HG03280 (cell line): ENCODE measurements around the gene ZMYM5.
"Not testable (repeated sequence)": the region's sequence is repeated elsewhere in the genome, so short reads cannot be mapped to it uniquely, and the experiment has no call there.

Source experiments
- ATAC-seq: cut with Tn5 transposase; IDR thresholded peaks from one replicate; pipeline ENCODE4 v1.9.1; 2021; ENCODE audit warnings: mild to moderate bottlenecking, moderate library complexity; ENCODE audit not compliant: unreplicated experiment

ZMYM5 gene

GRCh38 chr13:19822673-19823072 is 40.8 kb downstream of the ZMYM5 start:
- ATAC-seq = no peak

GRCh38 chr13:19818223-19818842 is 45.1 kb downstream of the ZMYM5 start:
- no peak for ATAC-seq

GRCh38 chr13:19817510-19818158 is 45.8 kb downstream of the ZMYM5 start:
- no peak for ATAC-seq

- ATAC-seq = no peak
Observed at GRCh38 chr13:19817106-19817505, 46.3 kb downstream of the ZMYM5 start.

GRCh38 chr13:19815842-19816241 is 47.6 kb downstream of the ZMYM5 start:
- not testable (repeated sequence) for ATAC-seq

- no peak for ATAC-seq
Observed at GRCh38 chr13:19810996-19811881, 52.2 kb downstream of the ZMYM5 start.

GRCh38 chr13:19810151-19810550 is 53.3 kb downstream of the ZMYM5 start:
- no peak for ATAC-seq

- ATAC-seq = no peak
Observed at GRCh38 chr13:19805765-19806164, 57.7 kb downstream of the ZMYM5 start.

GRCh38 chr13:19795956-19796355 is 67.5 kb downstream of the ZMYM5 start:
- no peak for ATAC-seq

- ATAC-seq = no peak
Observed at GRCh38 chr13:19794631-19795030, 68.8 kb downstream of the ZMYM5 start.

GRCh38 chr13:19791953-19792537 is 71.4 kb downstream of the ZMYM5 start:
- ATAC-seq = no peak

- peak; percentile 84 for ATAC-seq
Observed at GRCh38 chr13:19782727-19783682, 80.4 kb downstream of the ZMYM5 start, which contains the start of gene PSPC1. TSS of gene PSPC1 (minus strand) at chr13:19782945. CDS start at chr13:19782757, 188 bp downstream.

- ATAC-seq = peak; percentile 38
Observed at GRCh38 chr13:19782049-19782726, 81.3 kb downstream of the ZMYM5 start.

- ATAC-seq = no peak
Observed at GRCh38 chr13:19781526-19781925, 81.9 kb downstream of the ZMYM5 start.

- not testable (repeated sequence) for ATAC-seq
Observed at GRCh38 chr13:19780753-19781418, 82.6 kb downstream of the ZMYM5 start.
